GM21529 (cell line): Measurements from ENCODE around the gene FMN1.
A peak's percentile ranks its signal among the peaks of the same experiment; 100 is the strongest.

Experiments
- ATAC-seq: cut with Tn5 transposase; IDR thresholded peaks from one replicate; pipeline ENCODE4 v1.9.1; 2021; ENCODE audit not compliant: unreplicated experiment

FMN1 gene

GRCh38 chr15:32842081-32842480 lies 352.4 kb downstream of the FMN1 start:
- no peak for ATAC-seq

GRCh38 chr15:32840507-32841245 lies 353.8 kb downstream of the FMN1 start:
- no peak for ATAC-seq

- ATAC-seq, result no peak
Observed at GRCh38 chr15:32838820-32839219, 355.7 kb downstream of the FMN1 start.

GRCh38 chr15:32838338-32838737 lies 356.2 kb downstream of the FMN1 start:
- ATAC-seq, result no peak

- no peak for ATAC-seq
Observed at GRCh38 chr15:32837935-32838334, 356.6 kb downstream of the FMN1 start.

GRCh38 chr15:32834156-32834555 lies 360.4 kb downstream of the FMN1 start:
- peak; percentile 96 for ATAC-seq

GRCh38 chr15:32833379-32833821 lies 361.1 kb downstream of the FMN1 start:
- ATAC-seq, result no peak

- ATAC-seq, result no peak
Observed at GRCh38 chr15:32831485-32831884, 363.0 kb downstream of the FMN1 start.

GRCh38 chr15:32830241-32830640 lies 364.3 kb downstream of the FMN1 start:
- ATAC-seq, result no peak

- no peak for ATAC-seq
Observed at GRCh38 chr15:32829436-32829835, 365.1 kb downstream of the FMN1 start.

GRCh38 chr15:32828507-32829186 lies 365.9 kb downstream of the FMN1 start:
- no peak for ATAC-seq

- ATAC-seq, result no peak
Observed at GRCh38 chr15:32826685-32827084, 367.8 kb downstream of the FMN1 start.

GRCh38 chr15:32825219-32825618 lies 369.3 kb downstream of the FMN1 start:
- ATAC-seq, result no peak

- no peak for ATAC-seq
Observed at GRCh38 chr15:32824777-32825176, 369.7 kb downstream of the FMN1 start.

GRCh38 chr15:32823750-32824149 lies 370.8 kb downstream of the FMN1 start:
- no peak for ATAC-seq

- no peak for ATAC-seq
Observed at GRCh38 chr15:32822739-32823138, 371.8 kb downstream of the FMN1 start.

- no peak for ATAC-seq
Observed at GRCh38 chr15:32819448-32819847, 375.1 kb downstream of the FMN1 start.

- ATAC-seq, result no peak
Observed at GRCh38 chr15:32818758-32819447, 375.6 kb downstream of the FMN1 start.

GRCh38 chr15:32817577-32817976 lies 376.9 kb downstream of the FMN1 start:
- ATAC-seq, result no peak

GRCh38 chr15:32807331-32807730 lies 387.2 kb downstream of the FMN1 start:
- no peak for ATAC-seq

- ATAC-seq, result no peak
Observed at GRCh38 chr15:32803631-32804030, 390.9 kb downstream of the FMN1 start.
